22Rv1 (cell line): Measurements from ENCODE around the gene NSD1.

ENCODE experiments used
- H3K27ac ChIP-seq: fragments of 450-650 bp; 2 replicates; pipeline ENCODE4 v1.5.1; 2017
- ZFX ChIP-seq: fragments of 450-650 bp; IDR thresholded peaks from 2 replicates; pipeline ENCODE4 v1.6.1; 2017; ENCODE audit warnings: antibody characterized with exemption, borderline replicate concordance
- TF ChIP-seq, protein P1 (sequence below): fragments of 450-650 bp; IDR thresholded peaks from 2 replicates; pipeline ENCODE4 v1.5.1; 2017; ENCODE audit warnings: mild to moderate bottlenecking

NSD1 gene

DNA sequence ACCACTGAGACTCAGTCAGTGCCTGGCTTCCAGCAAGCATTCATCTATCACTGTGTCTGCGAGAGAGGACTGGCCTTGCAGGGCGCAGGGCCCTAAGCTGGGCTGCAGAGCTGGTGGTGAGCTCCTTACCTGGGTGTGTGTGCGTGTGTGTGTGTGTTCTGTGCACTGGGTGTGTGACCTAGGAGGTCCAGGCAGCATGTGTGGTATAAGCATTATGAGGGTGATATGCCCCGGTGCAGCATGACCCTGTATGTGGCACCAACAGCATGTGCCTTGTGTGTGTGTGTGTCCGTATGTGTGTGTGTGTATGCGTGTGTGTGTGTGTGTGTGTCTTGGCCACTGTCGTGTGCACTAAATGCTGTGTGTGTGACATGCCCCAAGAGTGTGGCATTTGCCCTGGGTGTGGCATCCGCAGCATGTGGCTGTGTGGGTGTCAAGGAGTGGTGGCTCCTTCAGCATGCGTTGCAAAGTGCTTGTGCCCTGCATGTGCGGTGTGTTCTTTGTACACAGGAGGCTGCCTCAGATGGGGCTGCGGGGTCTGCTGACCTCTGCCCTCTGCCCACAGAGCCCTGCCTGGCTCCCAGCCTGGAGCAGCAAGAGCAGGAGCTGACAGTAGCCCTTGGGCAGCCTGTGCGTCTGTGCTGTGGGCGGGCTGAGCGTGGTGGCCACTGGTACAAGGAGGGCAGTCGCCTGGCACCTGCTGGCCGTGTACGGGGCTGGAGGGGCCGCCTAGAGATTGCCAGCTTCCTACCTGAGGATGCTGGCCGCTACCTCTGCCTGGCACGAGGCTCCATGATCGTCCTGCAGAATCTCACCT, 43.5 kb upstream of the NSD1 start:
- H3K27ac ChIP-seq, result no peak overlapping the region
- TF ChIP-seq, protein P1, sequence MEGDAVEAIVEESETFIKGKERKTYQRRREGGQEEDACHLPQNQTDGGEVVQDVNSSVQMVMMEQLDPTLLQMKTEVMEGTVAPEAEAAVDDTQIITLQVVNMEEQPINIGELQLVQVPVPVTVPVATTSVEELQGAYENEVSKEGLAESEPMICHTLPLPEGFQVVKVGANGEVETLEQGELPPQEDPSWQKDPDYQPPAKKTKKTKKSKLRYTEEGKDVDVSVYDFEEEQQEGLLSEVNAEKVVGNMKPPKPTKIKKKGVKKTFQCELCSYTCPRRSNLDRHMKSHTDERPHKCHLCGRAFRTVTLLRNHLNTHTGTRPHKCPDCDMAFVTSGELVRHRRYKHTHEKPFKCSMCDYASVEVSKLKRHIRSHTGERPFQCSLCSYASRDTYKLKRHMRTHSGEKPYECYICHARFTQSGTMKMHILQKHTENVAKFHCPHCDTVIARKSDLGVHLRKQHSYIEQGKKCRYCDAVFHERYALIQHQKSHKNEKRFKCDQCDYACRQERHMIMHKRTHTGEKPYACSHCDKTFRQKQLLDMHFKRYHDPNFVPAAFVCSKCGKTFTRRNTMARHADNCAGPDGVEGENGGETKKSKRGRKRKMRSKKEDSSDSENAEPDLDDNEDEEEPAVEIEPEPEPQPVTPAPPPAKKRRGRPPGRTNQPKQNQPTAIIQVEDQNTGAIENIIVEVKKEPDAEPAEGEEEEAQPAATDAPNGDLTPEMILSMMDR, result no peak
- no peak for TF ChIP-seq ZFX

DNA sequence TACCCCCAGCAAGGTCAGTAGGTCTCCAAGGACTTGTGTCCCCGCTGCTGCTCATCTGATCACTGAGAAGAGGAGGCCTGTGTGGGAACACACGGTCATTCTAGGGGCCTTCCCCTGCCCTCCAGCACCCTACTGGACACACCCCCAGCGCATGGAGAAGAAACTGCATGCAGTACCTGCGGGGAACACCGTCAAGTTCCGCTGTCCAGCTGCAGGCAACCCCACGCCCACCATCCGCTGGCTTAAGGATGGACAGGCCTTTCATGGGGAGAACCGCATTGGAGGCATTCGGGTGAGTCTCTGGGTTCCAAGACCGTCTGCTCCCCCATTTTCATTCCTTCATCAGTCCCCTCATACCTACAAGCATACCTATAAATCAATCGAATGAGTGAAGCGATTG, 42.8 kb upstream of the NSD1 start:
- TF ChIP-seq, protein P1, result no peak
- TF ChIP-seq ZFX, result no peak
- no peak overlapping the region for H3K27ac ChIP-seq

DNA sequence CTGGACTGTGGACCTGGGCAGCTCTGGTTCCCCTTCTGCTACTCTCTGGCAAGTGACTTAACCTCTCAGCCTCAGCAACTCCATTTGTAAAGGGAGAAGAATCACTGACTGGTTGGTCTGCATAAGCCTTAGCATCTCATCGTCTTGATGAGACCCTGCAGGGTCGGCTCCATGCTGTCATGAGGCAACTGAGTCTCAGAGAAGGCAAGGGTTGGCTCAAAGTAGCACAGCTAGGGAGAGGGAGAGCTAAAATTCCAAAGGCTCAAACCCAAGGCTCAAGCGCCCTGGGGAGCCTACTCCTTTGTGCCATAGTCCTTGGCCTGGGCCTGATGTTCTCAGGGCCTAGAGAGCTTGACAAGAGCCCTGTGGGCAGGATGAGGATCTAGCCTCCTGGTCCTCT, 42.3 kb upstream of the NSD1 start:
- H3K27ac ChIP-seq, result no peak overlapping the region
- TF ChIP-seq ZFX, result no peak
- TF ChIP-seq, protein P1, result no peak

DNA sequence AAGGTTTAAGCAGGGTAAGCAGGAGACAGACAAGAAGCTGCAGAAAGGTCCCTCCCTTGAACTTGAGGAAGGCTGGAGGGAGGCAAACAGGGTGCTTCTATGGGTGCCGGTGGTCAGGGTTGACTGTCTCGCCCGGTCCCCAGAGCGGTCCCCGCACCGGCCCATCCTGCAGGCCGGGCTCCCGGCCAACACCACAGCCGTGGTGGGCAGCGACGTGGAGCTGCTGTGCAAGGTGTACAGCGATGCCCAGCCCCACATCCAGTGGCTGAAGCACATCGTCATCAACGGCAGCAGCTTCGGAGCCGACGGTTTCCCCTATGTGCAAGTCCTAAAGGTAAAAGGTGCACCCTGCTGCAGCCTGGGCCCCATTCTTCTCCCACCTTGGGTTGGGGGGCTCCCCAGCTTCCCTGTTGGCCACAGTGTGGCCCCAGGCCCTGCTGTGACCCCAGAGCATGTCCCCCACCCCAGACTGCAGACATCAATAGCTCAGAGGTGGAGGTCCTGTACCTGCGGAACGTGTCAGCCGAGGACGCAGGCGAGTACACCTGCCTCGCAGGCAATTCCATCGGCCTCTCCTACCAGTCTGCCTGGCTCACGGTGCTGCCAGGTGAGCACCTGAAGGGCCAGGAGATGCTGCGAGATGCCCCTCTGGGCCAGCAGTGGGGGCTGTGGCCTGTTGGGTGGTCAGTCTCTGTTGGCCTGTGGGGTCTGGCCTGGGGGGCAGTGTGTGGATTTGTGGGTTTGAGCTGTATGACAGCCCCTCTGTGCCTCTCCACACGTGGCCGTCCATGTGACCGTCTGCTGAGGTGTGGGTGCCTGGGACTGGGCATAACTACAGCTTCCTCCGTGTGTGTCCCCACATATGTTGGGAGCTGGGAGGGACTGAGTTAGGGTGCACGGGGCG, 41.1 kb upstream of the NSD1 start:
- TF ChIP-seq, protein P1, result no peak
- TF ChIP-seq ZFX, result no peak
- H3K27ac ChIP-seq, result no peak overlapping the region

DNA sequence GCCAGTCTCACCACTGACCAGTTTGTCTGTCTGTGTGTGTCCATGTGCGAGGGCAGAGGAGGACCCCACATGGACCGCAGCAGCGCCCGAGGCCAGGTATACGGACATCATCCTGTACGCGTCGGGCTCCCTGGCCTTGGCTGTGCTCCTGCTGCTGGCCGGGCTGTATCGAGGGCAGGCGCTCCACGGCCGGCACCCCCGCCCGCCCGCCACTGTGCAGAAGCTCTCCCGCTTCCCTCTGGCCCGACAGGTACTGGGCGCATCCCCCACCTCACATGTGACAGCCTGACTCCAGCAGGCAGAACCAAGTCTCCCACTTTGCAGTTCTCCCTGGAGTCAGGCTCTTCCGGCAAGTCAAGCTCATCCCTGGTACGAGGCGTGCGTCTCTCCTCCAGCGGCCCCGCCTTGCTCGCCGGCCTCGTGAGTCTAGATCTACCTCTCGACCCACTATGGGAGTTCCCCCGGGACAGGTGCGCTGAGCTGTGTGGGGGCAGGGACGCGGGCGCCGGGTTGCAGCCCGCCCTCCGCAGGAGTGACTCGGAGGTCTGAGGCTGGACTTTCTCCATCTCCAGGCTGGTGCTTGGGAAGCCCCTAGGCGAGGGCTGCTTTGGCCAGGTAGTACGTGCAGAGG, 40.4 kb upstream of the NSD1 start:
- no peak overlapping the region for H3K27ac ChIP-seq
- TF ChIP-seq, protein P1, result no peak
- TF ChIP-seq ZFX, result no peak

DNA sequence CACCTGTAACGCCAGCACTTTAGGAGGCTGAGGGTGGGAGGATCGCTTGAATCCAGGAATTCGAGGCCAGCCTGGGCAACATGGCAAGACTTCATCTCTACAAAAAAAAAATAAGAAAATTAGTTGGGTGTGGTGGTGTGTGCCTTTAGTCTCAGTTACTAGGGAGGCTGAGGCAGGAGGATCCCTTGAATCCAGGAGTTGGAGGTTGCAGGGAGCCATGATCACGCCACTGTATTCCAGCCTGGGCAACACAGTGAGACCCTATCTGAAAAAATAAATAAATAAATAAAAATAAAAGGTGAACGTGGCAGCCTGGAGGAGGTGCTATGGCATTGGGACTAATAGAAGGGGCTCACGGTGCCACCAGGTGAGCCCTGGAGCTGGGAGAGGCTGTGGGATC, 39.8 kb upstream of the NSD1 start:
- TF ChIP-seq, protein P1, result no peak
- TF ChIP-seq ZFX, result no peak
- no peak overlapping the region for H3K27ac ChIP-seq
